Measurements from ENCODE around the gene MED16.
A peak's percentile ranks its signal among the peaks of the same experiment; 100 is the strongest.
"Not testable (repeated sequence)": the region's sequence is repeated elsewhere in the genome, so short reads cannot be mapped to it uniquely, and the experiment has no call there.

MED16 gene

GRCh38 chr19:888581-889385, 4.2 kb downstream of the MED16 start:
- no peak for DNase-seq

GRCh38 chr19:887599-887998, 5.4 kb downstream of the MED16 start:
- no peak for DNase-seq

GRCh38 chr19:887072-887471, 5.9 kb downstream of the MED16 start:
- DNase-seq = no peak

- DNase-seq = no peak
These were observed 7.3 kb downstream of the MED16 start for GRCh38 chr19:885536-886224.

GRCh38 chr19:884420-885211, 8.4 kb downstream of the MED16 start:
- no peak for DNase-seq

- no peak for DNase-seq
These were observed 9.3 kb downstream of the MED16 start for GRCh38 chr19:883661-884211.

GRCh38 chr19:882871-883497, 10.0 kb downstream of the MED16 start:
- DNase-seq = no peak

- no peak for DNase-seq
These were observed 11.5 kb downstream of the MED16 start for GRCh38 chr19:881385-882071.

GRCh38 chr19:879711-880438, 13.1 kb downstream of the MED16 start:
- DNase-seq = no peak

GRCh38 chr19:878751-879561, 14.0 kb downstream of the MED16 start:
- not testable (repeated sequence) for DNase-seq

GRCh38 chr19:877992-878660, 14.9 kb downstream of the MED16 start:
- DNase-seq = not testable (repeated sequence)

- no peak for DNase-seq
These were observed 16.1 kb downstream of the MED16 start for GRCh38 chr19:876780-877314.

GRCh38 chr19:876089-876488, 16.9 kb downstream of the MED16 start:
- no peak for DNase-seq

- no peak for DNase-seq
These were observed 17.6 kb downstream of the MED16 start for GRCh38 chr19:875265-875879.

GRCh38 chr19:873561-874041, 19.4 kb downstream of the MED16 start:
- DNase-seq = no peak

- DNase-seq = peak; percentile 88
These were observed 19.9 kb downstream of the MED16 start for GRCh38 chr19:873084-873483.

GRCh38 chr19:872266-872951, 20.6 kb downstream of the MED16 start:
- DNase-seq = peak; percentile 89

Measured in activated CD4-positive, alpha-beta T cell treated with anti-CD3 and anti-CD28 coated beads, Interleukin-10, Interleukin-2, amounts not matched to agents 100 ng/mL and 50 ng/mL, durations not matched to agents 16 hours and 8 hours (primary cell).